Stimulated activated CD8-positive, alpha-beta memory T cell treated with anti-CD3 and anti-CD28 coated beads, Interleukin-7, amount 100 ng/mL, for 48 hours (primary cell): ENCODE measurements around the gene DNAJB8.

ENCODE experiments used
- DNase-seq, 2 donors: peaks; one replicate each; pipeline ENCODE4 v3.0.0-alpha.2; 2020; ENCODE audit warnings: low read depth in 1 of 2; ENCODE audit errors: extremely low read depth in 1 of 2

Gene DNAJB8

DNA sequence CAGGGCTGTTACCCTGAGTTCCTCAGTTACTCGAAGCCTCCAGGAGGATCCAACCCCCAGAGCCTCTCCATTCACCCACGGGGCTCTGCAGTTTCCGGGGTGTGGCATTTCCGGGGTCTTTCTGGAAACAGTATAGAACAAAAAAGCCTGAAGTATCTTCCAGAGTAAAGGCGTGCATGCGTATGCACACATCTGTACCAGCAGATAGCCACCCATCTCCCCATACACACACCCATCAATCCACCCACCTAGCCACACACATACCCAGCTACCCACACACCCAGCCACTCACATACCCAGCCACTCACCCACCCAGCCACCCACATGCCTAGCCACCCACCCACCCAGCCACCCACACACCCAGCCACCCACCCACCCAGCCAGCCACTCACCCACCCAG lies 2.9 kb upstream of the DNAJB8 start:
- DNase-seq = no peak

GRCh38 chr3:128468791-128469527 lies 2.3 kb upstream of the DNAJB8 start:
- DNase-seq = no peak

- no peak for DNase-seq
Measured at GRCh38 chr3:128468285-128468790, 1.6 kb upstream of the DNAJB8 start.

- no peak for DNase-seq
Measured at GRCh38 chr3:128464702-128465101, 2.0 kb downstream of the DNAJB8 start.

DNA sequence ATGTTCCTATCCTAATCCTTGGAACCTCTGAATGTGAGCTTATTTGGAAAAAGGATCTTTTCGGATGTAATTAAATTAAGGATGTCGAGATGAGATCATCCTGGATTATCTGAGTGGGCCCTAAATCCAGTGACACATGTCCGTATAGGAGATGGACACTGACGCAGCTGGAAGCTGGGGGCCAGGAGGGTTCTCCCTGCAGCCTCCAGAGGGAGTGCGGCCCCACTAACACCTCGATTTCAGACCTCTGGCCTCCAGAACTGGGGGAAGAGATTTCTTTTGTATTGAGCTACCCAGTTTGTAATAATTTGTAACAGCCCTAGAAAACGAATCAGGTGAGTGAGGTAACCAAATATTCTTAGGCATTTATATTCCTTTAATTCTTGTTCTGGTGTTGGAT lies 2.5 kb downstream of the DNAJB8 start:
- no peak for DNase-seq

DNA sequence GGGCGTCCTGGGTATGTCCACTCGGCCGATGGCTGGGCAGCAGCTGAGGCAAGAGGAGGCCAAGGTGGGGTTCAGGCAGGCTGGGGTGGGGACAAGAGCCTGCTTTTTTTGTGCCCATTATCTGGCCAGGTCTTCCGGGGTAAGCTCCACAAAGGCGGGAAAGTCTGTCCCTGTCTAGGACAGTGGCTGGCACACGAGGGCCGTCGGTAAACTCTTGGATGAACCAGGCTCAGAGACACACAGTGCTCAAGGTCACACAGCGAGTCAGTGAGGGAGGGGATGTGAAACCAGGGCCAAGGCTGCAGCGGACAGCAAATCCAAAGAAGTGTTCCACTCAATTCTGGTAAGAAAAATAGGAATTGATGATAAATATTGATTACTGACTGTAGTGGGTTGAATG lies 2.9 kb downstream of the DNAJB8 start:
- no peak for DNase-seq

DNA sequence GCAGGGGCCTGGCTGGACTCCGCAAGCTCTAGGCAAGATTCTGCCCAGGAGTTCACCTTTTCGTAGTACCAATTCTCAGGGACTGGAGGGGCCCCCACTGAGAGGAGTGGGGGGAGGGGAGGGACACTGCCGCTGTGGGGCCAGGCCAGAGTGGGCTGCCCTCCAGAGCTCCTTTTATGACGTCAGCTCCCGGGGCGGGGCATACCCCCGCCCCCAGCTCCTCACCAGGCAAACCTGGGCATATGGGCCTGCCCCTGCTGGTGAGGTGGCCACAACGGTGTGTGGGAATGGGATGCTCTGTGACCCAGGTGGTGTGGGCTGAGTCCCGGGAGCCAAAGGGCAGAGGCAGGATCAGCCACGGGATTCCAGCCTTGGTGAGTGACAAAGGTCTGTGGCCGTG lies 3.3 kb downstream of the DNAJB8 start:
- DNase-seq = no peak

- DNase-seq = no peak
Measured at GRCh38 chr3:128462931-128463330, 3.8 kb downstream of the DNAJB8 start.

DNA sequence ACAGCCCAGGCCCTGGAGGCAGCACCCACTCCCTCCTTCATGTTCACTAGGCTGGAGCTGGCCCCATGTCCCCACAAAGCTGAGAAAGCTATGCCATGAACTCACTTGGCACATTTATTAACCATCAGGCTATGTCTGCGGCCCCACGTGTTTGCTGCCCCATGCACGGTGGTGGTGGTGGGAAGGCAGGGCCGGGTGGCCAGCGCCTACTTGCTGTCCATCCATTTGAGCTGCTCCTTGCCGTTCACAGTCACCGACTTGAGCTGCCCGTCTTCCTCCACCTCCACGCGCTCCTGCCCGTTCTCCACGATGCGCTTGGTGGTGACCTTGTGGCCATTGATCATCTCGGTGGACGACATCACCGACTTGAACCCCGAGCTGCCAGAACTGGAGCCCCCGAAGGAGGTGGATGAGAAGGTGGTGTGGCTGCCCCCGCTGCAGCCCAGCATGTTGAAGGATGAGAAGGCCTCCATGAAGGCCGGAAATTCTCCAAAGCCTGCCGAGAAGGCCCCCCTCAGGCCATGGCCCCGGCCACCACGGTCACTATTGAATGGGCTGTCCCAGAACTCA lies 4.3 kb downstream of the DNAJB8 start:
- DNase-seq = no peak

DNA sequence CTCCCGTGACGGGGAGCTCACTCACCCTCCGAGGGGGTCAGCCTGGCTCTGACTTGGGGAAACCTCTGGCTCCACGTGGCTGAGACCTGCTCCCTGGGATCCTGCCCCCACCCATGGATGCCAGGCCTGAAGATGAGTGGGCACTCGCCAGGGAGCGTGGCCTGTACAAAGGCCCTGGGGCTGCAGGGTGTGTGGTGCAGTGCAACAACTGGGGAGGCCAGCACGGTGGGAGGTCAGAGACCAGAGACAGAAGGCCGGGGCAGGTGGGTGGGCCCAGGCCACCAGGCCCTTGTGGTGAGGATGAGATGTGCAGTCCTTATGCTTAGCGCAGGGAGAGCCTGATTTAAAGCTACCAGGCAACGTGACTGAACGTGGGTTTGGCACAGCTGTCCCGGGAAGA lies 5.0 kb downstream of the DNAJB8 start:
- no peak for DNase-seq

GRCh38 chr3:128459461-128459820 lies 7.2 kb downstream of the DNAJB8 start:
- no peak for DNase-seq

- no peak for DNase-seq
Measured at GRCh38 chr3:128458746-128459460, 7.8 kb downstream of the DNAJB8 start.

- DNase-seq = no peak
Measured at GRCh38 chr3:128457937-128458336, 8.8 kb downstream of the DNAJB8 start.

- DNase-seq = no peak
Measured at GRCh38 chr3:128456776-128457715, 9.6 kb downstream of the DNAJB8 start.

DNA sequence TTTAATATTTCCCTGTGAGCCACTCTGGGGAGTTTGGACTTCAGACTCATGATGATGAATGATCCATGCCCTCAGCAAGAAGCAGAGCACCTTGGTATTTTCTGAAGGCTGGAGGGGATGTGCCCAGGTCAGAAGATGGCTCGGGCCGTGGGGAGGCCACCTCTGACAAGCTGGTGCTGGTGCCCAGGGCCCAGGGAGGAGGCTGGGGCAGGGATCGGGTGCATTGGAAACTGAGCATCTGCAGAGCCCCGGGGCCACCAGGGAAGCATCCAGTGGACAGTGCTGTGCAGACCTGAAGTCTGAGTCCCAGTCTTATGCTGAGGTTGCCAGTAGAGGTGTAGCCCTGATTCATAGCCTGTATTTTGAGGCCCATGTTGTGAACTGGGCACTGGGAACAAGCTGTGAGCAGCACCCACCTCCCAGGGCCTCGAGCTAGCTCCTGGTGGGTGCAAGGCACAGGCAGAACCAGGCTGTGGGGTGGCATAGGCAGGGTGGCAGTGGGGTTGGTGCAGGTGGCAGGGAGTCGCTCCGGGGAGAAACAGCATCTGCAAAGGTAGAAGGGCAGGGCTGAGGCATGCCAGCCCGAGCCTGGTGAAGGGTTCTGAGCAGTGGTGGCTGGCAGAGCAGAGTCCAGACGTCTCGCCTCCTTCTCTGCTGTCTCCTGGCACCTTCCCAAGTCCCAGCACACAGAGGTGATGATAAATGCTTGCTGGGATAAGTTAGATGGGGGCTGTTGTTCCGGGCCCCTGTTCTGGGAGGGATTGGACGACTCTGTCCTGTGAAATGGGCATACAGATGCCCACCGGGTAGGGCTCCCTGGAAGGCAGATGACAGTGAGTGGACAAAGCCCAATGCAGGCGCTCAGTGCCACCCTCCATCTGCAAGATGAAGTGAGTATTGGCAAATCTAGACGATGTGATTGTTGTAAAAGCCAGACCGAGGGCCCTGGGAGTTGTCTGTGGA lies 10.6 kb downstream of the DNAJB8 start:
- no peak for DNase-seq

- DNase-seq = no peak
Measured at GRCh38 chr3:128455116-128455515, 11.6 kb downstream of the DNAJB8 start.

- no peak for DNase-seq
Measured at GRCh38 chr3:128454310-128454618, 12.4 kb downstream of the DNAJB8 start.

DNA sequence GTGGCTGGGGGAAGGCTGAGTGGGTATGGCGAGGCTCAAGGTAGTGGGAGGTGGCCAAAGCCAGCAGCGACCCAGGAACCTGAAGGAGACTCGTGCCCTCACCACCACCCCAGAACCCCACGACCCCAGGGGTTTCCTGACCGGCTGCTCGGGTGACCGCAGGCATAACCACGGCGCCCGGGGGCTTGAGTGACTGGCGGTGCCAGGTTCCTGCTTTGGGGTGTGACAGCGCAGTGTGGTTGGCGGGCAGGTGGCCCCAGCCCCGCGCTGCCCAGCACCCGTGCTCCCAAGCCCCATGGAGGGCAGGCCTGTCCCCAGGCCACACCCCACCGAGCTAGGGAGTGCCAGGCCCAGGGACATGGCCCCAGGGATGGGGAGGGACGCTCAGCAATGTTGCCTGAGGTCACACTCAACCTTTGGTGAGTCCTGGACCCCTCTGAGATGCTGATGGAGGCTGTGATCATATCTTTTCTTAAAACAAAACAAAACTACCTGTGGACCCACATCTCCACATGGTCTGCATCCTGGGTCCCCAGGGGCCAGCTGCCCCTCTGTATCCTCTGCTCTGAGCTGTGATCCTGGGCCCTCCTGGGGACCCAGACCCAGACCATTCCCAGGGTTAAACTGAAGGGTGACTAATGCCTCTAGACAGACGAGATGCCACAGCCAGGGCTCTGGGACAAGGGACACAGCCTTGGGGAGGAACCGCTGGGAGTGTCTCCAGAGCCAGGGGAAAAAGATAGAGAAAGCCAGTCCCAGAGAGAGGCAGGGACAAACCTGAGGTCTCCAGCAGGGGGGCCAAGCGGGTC lies 13.0 kb downstream of the DNAJB8 start:
- DNase-seq = no peak

GRCh38 chr3:128452678-128453275 lies 13.9 kb downstream of the DNAJB8 start:
- no peak for DNase-seq
